T-helper 1 cell treated with Interleukin-12 subunit alpha and Interleukin-12 subunit beta and Interleukin-4 antibody, amounts not matched to agents 30 ng/mL and 1 ng/mL, for 36 hours (primary cell): ENCODE data around the gene ZCCHC13. TPM values are rescaled to one million over a fixed set of nuclear protein-coding genes. Genes with fewer than 3 reads are reported as not detected.
"Not testable (repeated sequence)": the region's sequence is repeated elsewhere in the genome, so short reads cannot be mapped to it uniquely, and the experiment has no call there.

Experiments used
- intact Hi-C: fragments of 100-400 bp; cut with micrococcal nuclease; formaldehyde crosslinking; loops from one replicate; pipeline ENCODE4 v1.15.1; 2024
- total RNA-seq: library from RNA; stranded (reverse); gene quantifications from 2 replicates; pipeline ENCODE4 v1.2.3, GENCODE V29; 2022

ZCCHC13 gene
- total RNA-seq, 1 donor from 2014 or later = not detected

GRCh38 chrX:74319321-74319720 lies 15.3 kb downstream of the ZCCHC13 start:
- intact Hi-C loops = not testable (repeated sequence)

GRCh38 chrX:74321191-74321590 lies 17.2 kb downstream of the ZCCHC13 start:
- intact Hi-C loops = no loop called here

- intact Hi-C loops = no loop called here
These were observed 20.2 kb downstream of the ZCCHC13 start for GRCh38 chrX:74324131-74324530.

- intact Hi-C loops = no loop called here
These were observed 21.4 kb downstream of the ZCCHC13 start for GRCh38 chrX:74325130-74326059.

GRCh38 chrX:74338852-74339251 lies 34.9 kb downstream of the ZCCHC13 start:
- intact Hi-C loops = no loop called here

GRCh38 chrX:74340051-74340450 lies 36.1 kb downstream of the ZCCHC13 start:
- intact Hi-C loops = loop anchor here (5.0 kb wide), 1 partner anchor 108 kb away; no protein-coding TSS in a partner anchor

- intact Hi-C loops = loop anchor here (5.0 kb wide), 1 partner anchor 110 kb away; no protein-coding TSS in a partner anchor
These were observed 38.2 kb downstream of the ZCCHC13 start for GRCh38 chrX:74342211-74342610.

- intact Hi-C loops = loop anchor here (1.0 to 5.0 kb wide), 6 partner anchors 51 to 488 kb away; no protein-coding TSS in a partner anchor
These were observed 39.6 kb downstream of the ZCCHC13 start for GRCh38 chrX:74343343-74344279.

GRCh38 chrX:74344280-74344622 lies 40.3 kb downstream of the ZCCHC13 start:
- intact Hi-C loops = loop anchor here (1.0 to 5.0 kb wide), 6 partner anchors 52 to 489 kb away; no protein-coding TSS in a partner anchor

GRCh38 chrX:74346088-74346487 lies 42.1 kb downstream of the ZCCHC13 start:
- intact Hi-C loops = no loop called here

- intact Hi-C loops = no loop called here
These were observed 45.4 kb downstream of the ZCCHC13 start for GRCh38 chrX:74349387-74349786.

GRCh38 chrX:74351760-74352159 lies 47.8 kb downstream of the ZCCHC13 start:
- intact Hi-C loops = no loop called here

- intact Hi-C loops = no loop called here
These were observed 50.0 kb downstream of the ZCCHC13 start for GRCh38 chrX:74353984-74354383.

Other genes starting within 250 kb of the ZCCHC13 start
- gene SLC16A2, start 117.3 kb downstream of the ZCCHC13 start, total RNA-seq = 0.05 and 0.10 TPM in 2 replicates